Hepatocyte (in vitro differentiated cells): ENCODE data around the gene BIRC2. TPM values are rescaled to one million over a fixed set of nuclear protein-coding genes. Genes with fewer than 3 reads are reported as not detected.
A peak's percentile ranks its signal among the peaks of the same experiment; 100 is the strongest.

Experiments used
- DNase-seq: peaks from one replicate; pipeline ENCODE4 v3.0.0-alpha.2; 2016; ENCODE audit warnings: low spot score
- H2AFZ ChIP-seq: fragments of 200-600 bp; sonication (generic); 2 replicates; pipeline ENCODE4 v1.6.0; 2016; ENCODE audit warnings: antibody characterized with exemption, mild to moderate bottlenecking
- H3K27ac ChIP-seq: fragments of 200-600 bp; sonication (generic); 2 replicates; pipeline ENCODE4 v1.5.1; 2016; ENCODE audit warnings: mild to moderate bottlenecking
- H3K27me3 ChIP-seq: fragments of 200-600 bp; sonication (generic); 2 replicates; pipeline ENCODE4 v1.6.1; 2016
- H3K36me3 ChIP-seq: fragments of 200-600 bp; sonication (generic); replicated peaks from 2 replicates; pipeline ENCODE4 v1.5.1; 2016; ENCODE audit warnings: low read depth; ENCODE audit not compliant: insufficient read depth
- H3K4me1 ChIP-seq: fragments of 200-600 bp; sonication (generic); 2 replicates; pipeline ENCODE4 v1.5.1; 2016; ENCODE audit warnings: mild to moderate bottlenecking, moderate library complexity; ENCODE audit not compliant: insufficient read depth
- H3K4me2 ChIP-seq: fragments of 200-600 bp; sonication (generic); 2 replicates; pipeline ENCODE4 v1.6.0; 2016
- H3K4me3 ChIP-seq: fragments of 200-600 bp; sonication (generic); 2 replicates; pipeline ENCODE4 v1.5.1; 2016; ENCODE audit warnings: mild to moderate bottlenecking
- H3K79me2 ChIP-seq: fragments of 200-600 bp; sonication (generic); 2 replicates; pipeline ENCODE4 v1.6.0; 2017; ENCODE audit warnings: mild to moderate bottlenecking
- H3K9me2 ChIP-seq: fragments of 200-600 bp; sonication (generic); replicated peaks from 2 replicates; pipeline ENCODE4 v1.6.0; 2017; ENCODE audit warnings: mild to moderate bottlenecking; ENCODE audit not compliant: insufficient read depth
- H3K9me3 ChIP-seq: fragments of 200-600 bp; sonication (generic); 2 replicates; pipeline ENCODE4 v1.5.1; 2016; ENCODE audit warnings: low read depth, mild to moderate bottlenecking
- H4K20me1 ChIP-seq: fragments of 200-600 bp; sonication (generic); 2 replicates; pipeline ENCODE4 v1.6.0; 2016; ENCODE audit warnings: mild to moderate bottlenecking; ENCODE audit not compliant: insufficient read depth, poor library complexity, severe bottlenecking
- CTCF ChIP-seq: fragments of 200-600 bp; sonication (generic); IDR thresholded peaks from 2 replicates; pipeline ENCODE4 v1.5.1; 2016; ENCODE audit warnings: antibody characterized with exemption, mild to moderate bottlenecking; ENCODE audit not compliant: poor library complexity
- EZH2 ChIP-seq: fragments of 200-600 bp; sonication (generic); IDR thresholded peaks from 2 replicates; pipeline ENCODE4 v1.6.1; 2016; ENCODE audit warnings: antibody characterized with exemption, mild to moderate bottlenecking, borderline replicate concordance
- EZH2phosphoT487 ChIP-seq: fragments of 200-600 bp; sonication (generic); IDR thresholded peaks from one replicate; pipeline ENCODE4 v1.6.1; 2018; ENCODE audit warnings: antibody characterized with exemption, mild to moderate bottlenecking, low read depth, moderate library complexity; ENCODE audit not compliant: unreplicated experiment, severe bottlenecking
- WGBS: methylation state at CpG from one replicate; pipeline ENCODE4 v1.1.6; 2016; ENCODE audit warnings: low lambda C conversion rate; ENCODE audit errors: missing lambda C conversion rate; 5-methylcytosine and 5-hydroxymethylcytosine counted together
- polyA plus RNA-seq: library from polyadenylated mRNA; unstranded; fragments of >200 nt; fragmentation: Nextera tagmentation; extraction: Ambion mirVana; gene quantifications from 2 replicates; pipeline ENCODE4 v1.2.1, GENCODE V29; 2016
- total RNA-seq: library from RNA; depleted of rRNA; stranded (reverse); fragments of >200 nt; gene quantifications from 2 replicates; pipeline ENCODE4 v1.2.3, GENCODE V29; 2014

BIRC2 gene
- total and polyA plus RNA-seq, 2 experiments from 2014 or later: 37.7 to 85.7 TPM

GRCh38 chr11:102328748-102329147, 18.3 kb upstream of the BIRC2 start:
- H2AFZ ChIP-seq: no peak overlapping the region
- WGBS: 100% methylated on average over 1 of the region's 1 CpG
- no peaks in the 10 kb centered on the region for H3K4me1 ChIP-seq
- no peaks in the 10 kb centered on the region for H3K79me2 ChIP-seq
- no peak overlapping the region for H3K4me2 ChIP-seq
- H3K9me3 ChIP-seq: no peaks in the 10 kb centered on the region
- TF ChIP-seq EZH2phosphoT487 (no peak), EZH2 (no peak), CTCF (no peak)
- H3K27ac ChIP-seq: no peak overlapping the region
- no peaks in the 10 kb centered on the region for H3K27me3 ChIP-seq
- no peaks in the 10 kb centered on the region for H3K9me2 ChIP-seq
- H3K4me3 ChIP-seq: no peak overlapping the region
- no peak for DNase-seq
- no peaks in the 10 kb centered on the region for H4K20me1 ChIP-seq
- H3K36me3 ChIP-seq: no peaks in the 10 kb centered on the region

- Histone ChIP-seq H3K9me3 (no peaks in the 10 kb centered on the region), H3K27me3 (no peaks in the 10 kb centered on the region), H3K4me3 (no peak overlapping the region), H3K4me1 (no peaks in the 10 kb centered on the region), H3K79me2 (no peaks in the 10 kb centered on the region), H3K4me2 (no peak overlapping the region), H4K20me1 (no peaks in the 10 kb centered on the region), H3K9me2 (no peaks in the 10 kb centered on the region), H3K27ac (no peak overlapping the region), H3K36me3 (no peaks in the 10 kb centered on the region), H2AFZ (no peak overlapping the region)
- TF ChIP-seq EZH2phosphoT487 (no peak), EZH2 (no peak), CTCF (no peak)
- no peak for DNase-seq
Observed at GRCh38 chr11:102330231-102330630, 16.8 kb upstream of the BIRC2 start.

DNA sequence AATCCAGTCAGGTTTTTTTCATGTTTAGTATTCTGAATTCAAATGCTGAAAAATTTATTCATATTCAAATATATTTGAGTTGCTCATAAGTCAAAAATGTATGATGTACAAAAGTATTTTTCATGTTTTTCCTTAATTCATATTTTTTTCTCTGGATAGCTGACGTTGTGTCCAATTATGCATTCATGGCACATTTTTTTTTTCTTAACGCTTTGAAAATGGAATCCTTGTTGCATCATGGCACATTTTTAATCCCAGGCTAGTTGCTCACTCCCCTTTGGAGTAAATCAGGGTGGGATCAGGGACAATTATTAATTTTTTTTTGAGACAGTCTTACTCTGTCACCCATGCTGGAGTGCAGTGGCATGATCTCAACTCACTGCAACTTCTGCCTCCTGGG, 15.7 kb upstream of the BIRC2 start:
- H3K79me2 ChIP-seq: no peaks in the 10 kb centered on the region
- H3K4me2 ChIP-seq: no peak overlapping the region
- H3K9me2 ChIP-seq: no peaks in the 10 kb centered on the region
- no peaks in the 10 kb centered on the region for H3K4me1 ChIP-seq
- no peaks in the 10 kb centered on the region for H4K20me1 ChIP-seq
- TF ChIP-seq CTCF (no peak), EZH2 (no peak), EZH2phosphoT487 (no peak)
- no peak for DNase-seq
- H3K4me3 ChIP-seq: no peak overlapping the region
- 96% methylated on average over 2 of the region's 2 CpGs for WGBS
- no peak overlapping the region for H3K27ac ChIP-seq
- H2AFZ ChIP-seq: no peak overlapping the region
- no peaks in the 10 kb centered on the region for H3K27me3 ChIP-seq
- no peaks in the 10 kb centered on the region for H3K9me3 ChIP-seq
- no peaks in the 10 kb centered on the region for H3K36me3 ChIP-seq

DNA sequence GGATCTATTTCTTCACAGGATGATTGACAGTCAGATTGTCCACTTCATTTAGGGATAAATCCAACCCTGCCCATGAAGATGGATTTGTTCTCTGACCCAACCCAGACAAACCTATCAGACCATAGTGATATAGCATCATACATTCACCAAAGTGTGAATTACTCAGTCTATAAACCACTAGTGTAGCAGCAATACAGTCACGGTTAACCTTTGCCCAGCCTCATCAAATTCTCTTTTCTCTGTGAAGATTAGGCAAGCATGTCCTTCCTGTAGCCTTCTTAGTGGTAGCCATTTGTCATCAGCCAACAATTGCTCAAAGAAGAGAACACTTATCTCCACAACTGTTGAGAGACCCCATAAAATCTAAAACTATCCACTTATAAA, 14.4 kb upstream of the BIRC2 start:
- H3K4me1 ChIP-seq: no peaks in the 10 kb centered on the region
- TF ChIP-seq EZH2phosphoT487: no peak
- no peak for TF ChIP-seq EZH2
- TF ChIP-seq CTCF: no peak
- no peaks in the 10 kb centered on the region for H3K9me2 ChIP-seq
- no peaks in the 10 kb centered on the region for H4K20me1 ChIP-seq
- no peak overlapping the region for H2AFZ ChIP-seq
- DNase-seq: peak; percentile 26
- no peaks in the 10 kb centered on the region for H3K36me3 ChIP-seq
- no peaks in the 10 kb centered on the region for H3K9me3 ChIP-seq
- H3K4me3 ChIP-seq: no peak overlapping the region
- peak overlapping the region; percentile 39 for H3K27ac ChIP-seq
- 38% methylated on average over 1 of the region's 1 CpG for WGBS
- no peak overlapping the region for H3K4me2 ChIP-seq
- H3K27me3 ChIP-seq: no peaks in the 10 kb centered on the region
- no peaks in the 10 kb centered on the region for H3K79me2 ChIP-seq
